CD14-positive monocyte (primary cell): ENCODE data around the gene FKBP2. TPM values are rescaled to one million over a fixed set of nuclear protein-coding genes. Genes with fewer than 3 reads are reported as not detected.

ENCODE experiments used
- DNase-seq, 3 donors: peaks; one replicate each; pipeline ENCODE4 v3.0.0-alpha.2; 2011 to 2022
- H2AFZ ChIP-seq: 2 replicates; pipeline ENCODE4 v1.6.0; 2012; ENCODE audit warnings: mild to moderate bottlenecking, low read depth, low read length, inconsistent platforms; ENCODE audit not compliant: insufficient read depth, poor library complexity, severe bottlenecking
- H3K27ac ChIP-seq, 2 donors: 1 replicate in 1 of 2; 2 replicates in 1 of 2; pipeline ENCODE4 v1.5.1; 2012 to 2013; ENCODE audit warnings: low read length in 2 of 2, control low read depth in 1 of 2, inconsistent platforms in 1 of 2, low read depth in 1 of 2, mild to moderate bottlenecking in 1 of 2
- H3K27me3 ChIP-seq, 2 donors: one replicate each; pipeline versions ENCODE4 v1.6.0 to v1.6.1; 2011 to 2013; ENCODE audit warnings: low read length in 2 of 2; ENCODE audit not compliant: control insufficient read depth in 2 of 2, insufficient read depth in 2 of 2
- H3K36me3 ChIP-seq, 2 donors: replicated peaks in 1 of 2; 1 replicate in 1 of 2; 2 replicates in 1 of 2; pipeline versions ENCODE4 v1.5.1 to v1.6.1; 2012 to 2013; ENCODE audit warnings: low read length in 2 of 2, control low read depth in 1 of 2, inconsistent platforms in 1 of 2, mild to moderate bottlenecking in 1 of 2; ENCODE audit not compliant: insufficient read depth in 2 of 2, control insufficient read depth in 1 of 2
- H3K4me1 ChIP-seq, 2 donors: 1 replicate in 1 of 2; 2 replicates in 1 of 2; pipeline versions ENCODE4 v1.5.1 to v1.6.1; 2012 to 2013; ENCODE audit warnings: low read length in 2 of 2, control low read depth in 1 of 2, inconsistent platforms in 1 of 2, mild to moderate bottlenecking in 1 of 2, moderate library complexity in 1 of 2; ENCODE audit not compliant: insufficient read depth in 2 of 2, control insufficient read depth in 1 of 2
- H3K4me2 ChIP-seq: replicated peaks from 2 replicates; pipeline ENCODE3; 2012; ENCODE audit warnings: low read length, moderate library complexity, mild to moderate bottlenecking; ENCODE audit not compliant: poor library complexity, severe bottlenecking; ENCODE audit errors: extremely low read depth
- H3K4me3 ChIP-seq, 3 experiments: fragments of 200-600 bp in 1 of 3; sonication (generic) in 1 of 3; replicated peaks in 1 of 3; 1 replicate in 2 of 3; 2 replicates in 1 of 3; pipeline ENCODE4 v1.5.1; 2011 to 2013; ENCODE audit warnings: low read length in 3 of 3, mild to moderate bottlenecking in 3 of 3, control low read depth in 2 of 3, low read depth in 2 of 3, inconsistent platforms in 1 of 3, moderate library complexity in 1 of 3
- H3K79me2 ChIP-seq: 2 replicates; pipeline ENCODE4 v1.6.0; 2012; ENCODE audit warnings: mild to moderate bottlenecking, control low read depth, inconsistent platforms, low read length, moderate library complexity; ENCODE audit not compliant: insufficient read depth
- H3K9ac ChIP-seq: 2 replicates; pipeline ENCODE4 v1.6.0; 2017; ENCODE audit warnings: low read length, mild to moderate bottlenecking; ENCODE audit not compliant: insufficient read depth, poor library complexity, severe bottlenecking
- H3K9me3 ChIP-seq, 2 donors: replicated peaks in 1 of 2; 1 replicate in 1 of 2; 2 replicates in 1 of 2; pipeline versions ENCODE4 v1.5.1 to v1.6.1; 2012 to 2013; ENCODE audit warnings: low read length in 2 of 2, control low read depth in 1 of 2; ENCODE audit not compliant: control insufficient read depth in 1 of 2, insufficient read depth in 1 of 2
- H4K20me1 ChIP-seq: 2 replicates; pipeline ENCODE4 v1.6.0; 2012; ENCODE audit warnings: mild to moderate bottlenecking, low read length, control low read depth, moderate library complexity; ENCODE audit not compliant: insufficient read depth
- H3K27ac Mint-ChIP-seq, 7 donors: one replicate each; pipeline ENCODE4 v1.8.0; 2020; ENCODE audit warnings: mild to moderate bottlenecking in 7 of 7, mixed read lengths in 7 of 7, moderate library complexity in 6 of 7, inconsistent platforms in 2 of 7
- H3K27me3 Mint-ChIP-seq, 3 donors: one replicate each; pipeline ENCODE4 v1.8.0; 2021 to 2022; ENCODE audit warnings: low read depth in 3 of 3, mild to moderate bottlenecking in 3 of 3, mixed read lengths in 3 of 3, moderate library complexity in 3 of 3, inconsistent platforms in 1 of 3
- H3K36me3 Mint-ChIP-seq, 2 donors: one replicate each; pipeline ENCODE4 v1.8.0; 2020; ENCODE audit warnings: mixed read lengths in 2 of 2, inconsistent platforms in 1 of 2, mild to moderate bottlenecking in 1 of 2
- H3K4me1 Mint-ChIP-seq: one replicate; pipeline ENCODE4 v1.8.0; 2020; ENCODE audit warnings: mild to moderate bottlenecking, mixed read lengths
- H3K4me3 Mint-ChIP-seq, 2 donors: one replicate each; pipeline ENCODE4 v1.8.0; 2020; ENCODE audit warnings: mild to moderate bottlenecking in 2 of 2, mixed read lengths in 2 of 2, moderate library complexity in 1 of 2
- H3K9me3 Mint-ChIP-seq, 7 donors: one replicate each; pipeline ENCODE4 v1.8.0; 2020 to 2022; ENCODE audit warnings: mixed read lengths in 7 of 7, mild to moderate bottlenecking in 6 of 7, moderate library complexity in 6 of 7, inconsistent platforms in 2 of 7
- CTCF ChIP-seq: fragments of 200-600 bp; IDR thresholded peaks from one replicate; pipeline ENCODE4 v1.8.0; 2022; ENCODE audit warnings: antibody characterized with exemption, mild to moderate bottlenecking
- WGBS: methylation state at CpG from one replicate; pipeline ENCODE4 v1.1.5; 2013; ENCODE audit warnings: missing lambda C conversion rate; ENCODE audit not compliant: insufficient coverage; 5-methylcytosine and 5-hydroxymethylcytosine counted together
- intact Hi-C, 2 donors: fragments of 100-400 bp; cut with micrococcal nuclease; formaldehyde crosslinking; loops; one replicate each; pipeline versions ENCODE4 v1.15.0 to v1.15.1; 2023
- polyA plus RNA-seq, 3 donors: library from polyadenylated mRNA; depleted of rRNA in 1 of 3; unstranded in 2 of 3; stranded (reverse) in 1 of 3; fragments of 300-500 nt in 2 of 3; fragments of >200 nt in 1 of 3; fragmentation: Illumina TruSeq in 2 of 3; gene quantifications; 1 replicate in 2 of 3; 2 replicates in 1 of 3; pipeline ENCODE4 v1.2.3, GENCODE V29; 2012 to 2021

The FKBP2 gene
- polyA plus RNA-seq, 3 donors: 38.9 to 80.7 (median 71.1) TPM

GRCh38 chr11:64201543-64201942 is 39.4 kb upstream of the FKBP2 start:
- 83% methylated on average over 2 of the region's 3 CpGs for WGBS
- Histone ChIP-seq H4K20me1 (peaks cover 5% of the 10 kb centered on the region), H3K79me2 (peaks cover 11% of the 10 kb centered on the region), H3K27ac (no peak overlapping the region), H3K27me3 (no peaks in the 10 kb centered on the region), H3K4me3 (no peak overlapping the region), H3K9me3 (no peaks in the 10 kb centered on the region), H3K4me1 (peaks cover 33 to 46% of the 10 kb centered on the region in 2 donors), H2AFZ (no peak overlapping the region), H3K4me2 (no peak overlapping the region), H3K36me3 (peaks cover 61 to 76% of the 10 kb centered on the region in 2 donors), H3K9ac (no peak overlapping the region)
- Mint-ChIP-seq H3K36me3 (peaks cover 65 to 80% of the 10 kb centered on the region in 2 donors), H3K4me3 (no peak overlapping the region), H3K9me3 (peaks cover 0 to 1% (median 0%) of the 10 kb centered on the region in 7 donors), H3K4me1 (peaks cover 40% of the 10 kb centered on the region), H3K27ac (peak overlapping the region in 2 of 7 donors; percentile 0 to 3), H3K27me3 (peaks cover 0 to 2% (median 0%) of the 10 kb centered on the region in 3 donors)
- DNase-seq: no peak
- intact Hi-C loops: no loop called here
- TF ChIP-seq CTCF: no peak

- Mint-ChIP-seq H3K36me3 (peaks cover 51 to 65% of the 10 kb centered on the region in 2 donors), H3K4me3 (no peak overlapping the region), H3K27me3 (no peaks in the 10 kb centered on the region), H3K27ac (peak overlapping the region in 1 of 7 donors; percentile 51), H3K4me1 (peaks cover 40% of the 10 kb centered on the region), H3K9me3 (peaks cover 0 to 1% (median 0%) of the 10 kb centered on the region in 7 donors)
- Histone ChIP-seq H3K36me3 (peaks cover 47 to 62% of the 10 kb centered on the region in 2 donors), H3K4me1 (peaks cover 36 to 55% of the 10 kb centered on the region in 2 donors), H4K20me1 (peaks cover 9% of the 10 kb centered on the region), H3K9ac (no peak overlapping the region), H3K4me3 (no peak overlapping the region), H3K9me3 (no peaks in the 10 kb centered on the region), H3K4me2 (no peak overlapping the region), H3K27me3 (no peaks in the 10 kb centered on the region), H2AFZ (no peak overlapping the region), H3K27ac (no peak overlapping the region), H3K79me2 (peaks cover 26% of the 10 kb centered on the region)
- intact Hi-C loops: no loop called here
- DNase-seq: no peak
- WGBS: 92% methylated on average over 8 of the region's 9 CpGs
- no peak for TF ChIP-seq CTCF
Measured at GRCh38 chr11:64202992-64203391, 37.9 kb upstream of the FKBP2 start.
